Skin of body (tissue), 2 donors: ENCODE data around the gene ANKRD65. TPM values are rescaled to one million over a fixed set of nuclear protein-coding genes. Genes with fewer than 3 reads are reported as not detected.
"Not testable (repeated sequence)": the region's sequence is repeated elsewhere in the genome, so short reads cannot be mapped to it uniquely, and the experiment has no call there.

Source experiments
- DNase-seq: peaks from one replicate; lab custom pipeline; 2025; lab: John Stamatoyannopoulos, UW
- total RNA-seq: library from RNA; depleted of rRNA; stranded (reverse); fragments of >200 nt; gene quantifications from one replicate; pipeline ENCODE4 v1.2.3, GENCODE V29; 2014

ANKRD65 gene
- total RNA-seq, 1 donor from 2014 or later, result 2.9 TPM

DNA sequence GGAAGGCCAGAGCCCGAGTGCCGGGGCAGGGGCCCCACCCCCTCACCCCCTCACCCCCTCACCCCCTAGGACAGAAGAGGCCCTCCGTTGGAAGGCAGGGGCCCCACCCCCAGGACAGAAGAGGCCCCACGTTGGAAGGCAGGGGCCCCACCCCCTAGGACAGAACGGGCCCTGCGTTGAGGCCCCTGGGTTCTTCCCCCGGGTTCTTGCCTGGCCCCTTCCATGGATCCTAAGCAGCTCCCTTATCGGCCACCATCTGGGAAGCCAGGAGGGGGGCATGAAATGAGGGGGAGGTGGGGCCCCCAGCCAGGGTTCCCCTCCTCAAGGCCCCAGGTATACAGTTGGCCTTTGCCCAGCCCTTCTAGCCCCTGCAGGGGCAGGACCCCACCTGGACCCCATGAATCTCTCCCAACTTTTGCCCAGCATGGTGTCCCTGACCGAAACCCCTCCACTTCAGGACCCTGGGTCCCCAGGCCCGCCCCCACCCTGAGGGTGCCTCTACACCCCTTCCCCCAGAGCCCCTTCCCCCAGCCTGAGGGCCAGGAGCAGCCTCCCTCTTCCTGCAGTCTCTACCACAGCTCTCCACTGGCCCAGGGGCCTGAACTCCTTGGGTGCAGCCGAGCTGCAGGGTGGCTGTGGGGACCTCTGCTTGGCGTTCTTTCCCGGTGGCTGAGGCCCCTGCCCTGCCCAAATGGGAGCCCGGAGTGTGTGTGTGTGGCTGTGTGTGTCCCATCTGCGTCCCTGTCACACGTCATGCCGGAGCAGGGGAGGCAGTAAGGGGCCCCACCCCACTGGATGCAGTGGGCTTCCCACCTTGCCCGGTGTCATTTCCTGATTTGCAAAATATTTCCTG is 10.1 kb upstream of the ANKRD65 start:
- DNase-seq, result no peak

DNA sequence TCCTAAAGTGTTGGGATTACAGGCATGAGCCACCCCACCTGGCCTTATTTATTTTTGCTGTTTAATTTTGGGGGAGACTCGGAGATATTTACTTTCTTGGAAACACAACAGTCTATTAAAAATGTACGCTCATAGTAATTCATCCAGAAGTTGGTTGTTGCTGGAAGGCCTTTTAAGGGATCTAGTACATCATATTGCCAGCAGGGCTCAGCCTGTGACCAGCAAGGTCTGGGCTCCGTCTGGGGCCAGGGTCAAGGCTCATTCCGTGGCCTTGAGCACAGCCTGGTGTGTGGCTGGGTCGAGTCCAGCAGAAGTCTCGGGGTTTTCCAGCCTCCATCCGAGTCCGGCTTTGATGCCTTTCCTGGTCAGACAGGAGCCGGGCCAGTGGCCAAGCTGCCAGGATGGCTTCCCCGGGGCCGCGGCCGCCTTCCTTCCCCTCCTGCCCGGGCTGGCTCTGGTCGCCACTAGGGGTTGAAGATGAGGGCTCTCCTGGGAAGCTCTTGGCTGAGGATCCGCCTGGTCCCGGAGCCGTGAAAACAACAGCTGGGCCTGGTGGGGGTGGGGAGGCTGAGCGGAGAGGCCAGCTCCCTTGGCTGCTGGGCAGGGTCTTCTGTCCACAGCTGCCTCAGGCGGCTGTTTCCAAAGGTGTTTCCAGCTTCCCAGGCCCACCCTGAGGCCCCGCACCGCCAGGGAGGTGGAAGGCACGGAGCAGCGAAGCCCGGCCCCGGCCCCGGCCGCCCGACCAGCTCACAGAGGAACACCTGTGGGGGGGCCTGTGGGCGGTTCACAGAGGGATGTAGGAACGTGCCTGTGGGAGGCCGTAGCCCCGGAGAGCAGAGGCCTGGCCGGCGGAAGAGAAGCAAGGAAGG is 9.3 kb upstream of the ANKRD65 start:
- peak; percentile 44 for DNase-seq

- DNase-seq, result no peak
Observed at GRCh38 chr1:1429671-1430073, 8.6 kb upstream of the ANKRD65 start.

DNA sequence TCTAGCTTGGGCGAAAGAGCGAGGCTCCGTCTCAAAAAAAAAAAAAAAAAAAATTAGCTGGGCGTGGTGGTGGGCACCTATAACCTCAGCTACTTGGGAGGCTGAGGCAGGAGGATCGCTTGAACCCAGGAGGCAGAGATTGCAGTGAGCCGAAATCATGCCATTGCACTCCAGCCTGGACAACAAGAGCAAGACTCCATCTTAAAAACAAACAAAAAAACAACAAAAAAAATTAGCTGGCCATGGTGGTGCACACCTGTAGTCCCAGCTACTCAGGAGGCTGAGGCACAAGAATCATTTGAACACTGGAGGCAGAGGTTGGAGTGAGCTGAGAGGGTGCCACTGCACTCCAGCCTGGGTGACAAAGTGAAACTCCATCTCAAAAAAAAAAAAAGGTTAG is 7.9 kb upstream of the ANKRD65 start:
- not testable (repeated sequence) for DNase-seq

GRCh38 chr1:1428174-1428573 is 7.1 kb upstream of the ANKRD65 start:
- no peak for DNase-seq

- no peak for DNase-seq
Observed at GRCh38 chr1:1427820-1428148, 6.7 kb upstream of the ANKRD65 start.

- no peak for DNase-seq
Observed at GRCh38 chr1:1427106-1427819, 6.2 kb upstream of the ANKRD65 start.

DNA sequence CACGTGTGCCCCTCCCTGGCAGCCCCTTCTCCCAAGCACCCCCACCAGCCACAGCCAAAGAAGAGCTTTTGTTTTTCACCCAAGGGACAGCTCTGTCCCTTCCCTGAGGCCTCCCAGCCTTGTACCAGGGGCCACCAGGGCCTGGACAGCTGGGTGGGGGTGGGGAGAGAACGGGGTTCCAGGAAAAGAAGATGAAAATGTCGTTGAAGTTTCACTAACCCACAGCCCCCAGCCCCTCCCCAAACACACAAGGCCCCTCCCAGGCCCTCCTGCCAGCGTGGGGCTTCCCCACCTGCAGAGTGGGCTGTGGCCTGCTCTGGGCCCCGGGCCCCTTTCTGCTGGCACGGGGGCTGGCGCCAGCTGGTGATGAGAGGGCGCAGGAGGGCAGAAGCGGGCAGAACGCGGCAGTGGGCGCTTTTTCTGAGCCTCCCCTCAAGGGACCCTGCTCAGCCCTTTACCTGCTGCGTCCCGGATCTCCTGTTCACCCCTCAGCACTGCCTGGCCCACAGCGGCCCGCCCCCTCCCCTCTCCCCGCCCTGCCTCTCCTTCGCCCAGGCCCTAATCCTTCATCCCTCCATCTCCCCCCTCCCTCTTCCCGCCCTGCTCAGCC is 5.5 kb upstream of the ANKRD65 start:
- no peak for DNase-seq

DNA sequence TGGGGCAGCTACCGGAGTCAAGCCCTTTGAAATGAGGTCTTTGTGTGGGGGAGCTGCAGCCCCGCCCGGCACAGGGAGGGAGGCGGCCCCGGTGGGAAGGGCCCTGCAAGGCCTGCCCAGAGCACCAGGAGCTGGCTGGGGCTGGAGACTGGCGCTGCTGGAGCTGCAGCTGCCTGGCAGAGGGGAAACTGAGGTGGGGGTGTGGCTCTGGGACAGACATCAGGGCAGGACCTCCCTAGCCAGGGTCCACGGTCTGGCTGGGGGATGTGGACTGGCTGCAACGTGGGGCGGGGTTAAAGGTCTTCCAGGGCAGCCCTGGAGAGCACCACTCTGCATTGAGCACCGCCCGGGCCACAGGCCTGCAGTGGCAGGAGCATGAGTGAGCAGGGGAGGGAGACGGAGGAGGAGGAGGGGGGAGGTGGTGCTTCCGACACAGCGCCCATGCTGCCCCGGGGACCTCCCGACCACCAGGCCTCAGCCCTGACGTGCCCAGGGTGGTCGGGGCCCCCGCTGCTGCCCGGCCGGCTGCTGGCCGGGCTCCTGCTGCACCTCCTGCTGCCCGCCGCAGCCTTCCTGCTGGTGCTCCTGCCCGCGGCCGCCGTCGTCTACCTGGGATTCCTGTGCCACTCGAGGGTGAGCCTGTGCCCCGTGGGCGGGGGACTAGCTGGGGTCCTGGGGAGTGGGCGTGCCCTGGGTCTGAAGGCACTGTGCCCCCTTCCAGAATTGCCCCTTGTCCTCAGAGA is 4.8 kb upstream of the ANKRD65 start:
- no peak for DNase-seq

DNA sequence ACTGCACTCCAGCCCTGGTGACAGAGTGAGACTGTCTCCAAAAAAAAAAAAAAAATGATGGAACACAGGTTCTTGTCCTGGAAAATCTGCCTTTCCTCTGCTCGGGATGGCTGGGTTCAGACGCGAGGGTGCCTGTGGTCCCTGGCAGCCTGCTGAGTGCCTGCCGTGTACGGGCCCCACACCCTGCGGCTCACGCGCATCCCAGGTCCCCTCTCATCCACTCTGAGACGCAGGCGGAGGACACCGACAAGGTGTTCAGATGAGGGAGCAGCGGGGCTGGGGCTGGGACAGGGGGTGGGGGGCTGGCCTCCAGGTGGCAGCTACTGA is 4.3 kb upstream of the ANKRD65 start:
- DNase-seq, result no peak

GRCh38 chr1:1424707-1425106 is 3.6 kb upstream of the ANKRD65 start:
- no peak for DNase-seq

DNA sequence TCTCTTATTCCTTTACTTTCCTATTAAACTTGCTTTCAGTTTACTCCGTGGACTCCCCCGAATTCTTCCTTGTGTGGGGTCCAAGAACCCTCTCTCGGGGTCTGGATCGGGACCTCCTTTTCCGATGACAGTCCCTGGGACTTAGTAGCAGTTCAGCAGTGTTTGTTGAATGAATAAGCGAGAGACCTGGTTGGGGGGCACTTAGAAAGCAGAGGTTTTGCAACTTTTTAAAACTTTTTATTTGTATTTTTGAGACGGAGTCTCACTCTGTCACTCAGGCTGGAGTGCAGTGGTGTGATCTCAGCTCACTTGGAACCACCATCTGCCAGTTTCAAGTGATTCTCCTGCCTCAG is 2.1 kb upstream of the ANKRD65 start:
- no peak for DNase-seq

- no peak for DNase-seq
Observed at GRCh38 chr1:1422465-1423244, 1.6 kb upstream of the ANKRD65 start.

- DNase-seq, result no peak
Observed at GRCh38 chr1:1421907-1422464, 910 bp upstream of the ANKRD65 start.

- no peak for DNase-seq
Observed at GRCh38 chr1:1420654-1421141, 378 bp downstream of the ANKRD65 start.

- no peak for DNase-seq
Observed at GRCh38 chr1:1419813-1420653, 1.0 kb downstream of the ANKRD65 start.

DNA sequence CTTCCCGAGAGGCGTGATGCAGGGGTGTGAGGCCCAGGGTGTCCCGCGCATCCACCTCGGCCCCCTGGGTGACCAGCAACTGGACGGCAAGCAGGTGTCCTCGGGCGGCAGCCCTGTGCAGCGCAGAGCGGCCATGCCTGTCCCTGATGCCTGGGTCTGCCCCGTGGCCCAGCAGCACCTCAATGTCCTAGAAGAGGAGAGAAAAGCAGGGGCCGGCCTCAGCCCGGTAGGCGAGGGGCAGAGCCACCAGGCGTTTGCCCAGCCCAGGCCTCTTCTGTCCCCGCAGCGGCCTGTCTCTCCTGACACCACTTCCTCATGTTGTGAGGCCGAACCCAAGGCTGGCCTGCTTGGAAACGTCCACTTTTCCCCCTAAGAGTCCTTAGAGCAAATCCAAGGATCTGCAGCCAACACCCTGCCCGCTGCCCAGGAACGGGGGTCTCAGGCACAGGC is 1.7 kb downstream of the ANKRD65 start:
- no peak for DNase-seq

GRCh38 chr1:1418464-1419362 is 2.4 kb downstream of the ANKRD65 start:
- no peak for DNase-seq
